AG04449 (cell line): ENCODE measurements around the gene UNC93A.
"Not testable (repeated sequence)": the region's sequence is repeated elsewhere in the genome, so short reads cannot be mapped to it uniquely, and the experiment has no call there.

Experiments
- CTCF ChIA-PET: fragments of 350-600 bp; formaldehyde crosslinking; extraction: SDS; loops from one replicate; lab custom pipeline; 2021; ENCODE audit warnings: antibody characterized with exemption; lab: Yijun Ruan, JAX
- POLR2A ChIA-PET: fragments of 400-600, 350-600 bp; formaldehyde crosslinking; extraction: SDS; loops from one replicate; lab custom pipeline; 2020; ENCODE audit warnings: antibody characterized with exemption, inconsistent platforms; lab: Yijun Ruan, JAX
- DNase-seq: peaks from one replicate; pipeline ENCODE4 v3.0.0-alpha.2; 2010; ENCODE audit warnings: low read depth, low spot score
- H3K4me3 ChIP-seq: 2 replicates; pipeline ENCODE4 v1.5.1; 2011; ENCODE audit warnings: low read depth, mild to moderate bottlenecking, control low read depth, low read length
- TF ChIP-seq, protein P1 (sequence below): IDR thresholded peaks from one replicate; pipeline ENCODE4 v1.5.1; 2011; ENCODE audit warnings: mild to moderate bottlenecking, moderate library complexity, low read length, control low read depth, inconsistent platforms; ENCODE audit not compliant: insufficient read depth; ENCODE audit errors: missing control alignments

The UNC93A gene

DNA sequence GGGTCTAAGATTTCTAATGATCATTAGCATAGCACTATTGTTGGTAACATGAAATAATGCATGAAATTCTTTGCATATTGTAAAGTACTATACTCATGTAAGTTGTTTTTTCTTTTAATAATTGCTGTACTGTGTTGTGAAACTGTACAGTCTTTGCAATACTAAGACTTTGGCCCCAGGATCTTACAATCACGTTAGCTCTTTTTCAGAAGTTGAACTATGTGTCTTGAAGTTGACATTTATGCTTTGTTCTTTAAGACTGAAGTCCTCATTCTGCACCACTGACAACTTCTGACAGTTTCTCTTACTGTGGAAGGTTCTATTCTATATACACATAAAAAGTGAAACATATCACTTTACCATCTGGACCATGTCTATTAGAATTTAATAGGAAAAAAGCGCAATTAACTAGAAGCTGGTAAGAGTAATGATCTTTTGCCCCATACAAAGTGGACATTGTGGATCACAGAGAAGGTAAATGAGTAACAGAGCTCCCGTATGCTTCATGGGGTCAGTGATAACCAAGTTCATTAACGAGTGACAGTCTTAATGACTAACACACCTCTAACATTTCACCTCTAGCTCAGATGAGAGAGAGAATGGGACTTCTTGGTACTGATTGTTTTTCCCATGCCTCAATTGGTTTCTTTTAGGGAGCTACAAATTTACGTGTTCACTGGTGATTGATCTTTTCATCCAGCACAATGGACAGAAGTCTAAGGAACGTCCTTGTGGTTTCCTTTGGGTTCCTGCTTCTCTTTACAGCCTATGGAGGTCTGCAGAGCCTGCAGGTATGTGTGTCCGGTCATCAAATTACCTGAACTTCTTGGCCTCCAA lies at the start of gene UNC93A:
Gene UNC93A (plus strand): TSS at position 530 of the 837 bp plus-strand sequence. CDS start 175 bp downstream, at position 705.
- TF ChIP-seq, protein P1, sequence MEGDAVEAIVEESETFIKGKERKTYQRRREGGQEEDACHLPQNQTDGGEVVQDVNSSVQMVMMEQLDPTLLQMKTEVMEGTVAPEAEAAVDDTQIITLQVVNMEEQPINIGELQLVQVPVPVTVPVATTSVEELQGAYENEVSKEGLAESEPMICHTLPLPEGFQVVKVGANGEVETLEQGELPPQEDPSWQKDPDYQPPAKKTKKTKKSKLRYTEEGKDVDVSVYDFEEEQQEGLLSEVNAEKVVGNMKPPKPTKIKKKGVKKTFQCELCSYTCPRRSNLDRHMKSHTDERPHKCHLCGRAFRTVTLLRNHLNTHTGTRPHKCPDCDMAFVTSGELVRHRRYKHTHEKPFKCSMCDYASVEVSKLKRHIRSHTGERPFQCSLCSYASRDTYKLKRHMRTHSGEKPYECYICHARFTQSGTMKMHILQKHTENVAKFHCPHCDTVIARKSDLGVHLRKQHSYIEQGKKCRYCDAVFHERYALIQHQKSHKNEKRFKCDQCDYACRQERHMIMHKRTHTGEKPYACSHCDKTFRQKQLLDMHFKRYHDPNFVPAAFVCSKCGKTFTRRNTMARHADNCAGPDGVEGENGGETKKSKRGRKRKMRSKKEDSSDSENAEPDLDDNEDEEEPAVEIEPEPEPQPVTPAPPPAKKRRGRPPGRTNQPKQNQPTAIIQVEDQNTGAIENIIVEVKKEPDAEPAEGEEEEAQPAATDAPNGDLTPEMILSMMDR = no peak
- no peak for DNase-seq
- H3K4me3 ChIP-seq = no peak within 1 kb of the TSS
- POLR2A ChIA-PET = no interaction called here
- CTCF ChIA-PET = interaction anchor here (0.7 to 1.8 kb wide), 2 partner anchors 88 to 517 kb away, joined by 3 to 8 read pairs; no protein-coding TSS in a partner anchor

DNA sequence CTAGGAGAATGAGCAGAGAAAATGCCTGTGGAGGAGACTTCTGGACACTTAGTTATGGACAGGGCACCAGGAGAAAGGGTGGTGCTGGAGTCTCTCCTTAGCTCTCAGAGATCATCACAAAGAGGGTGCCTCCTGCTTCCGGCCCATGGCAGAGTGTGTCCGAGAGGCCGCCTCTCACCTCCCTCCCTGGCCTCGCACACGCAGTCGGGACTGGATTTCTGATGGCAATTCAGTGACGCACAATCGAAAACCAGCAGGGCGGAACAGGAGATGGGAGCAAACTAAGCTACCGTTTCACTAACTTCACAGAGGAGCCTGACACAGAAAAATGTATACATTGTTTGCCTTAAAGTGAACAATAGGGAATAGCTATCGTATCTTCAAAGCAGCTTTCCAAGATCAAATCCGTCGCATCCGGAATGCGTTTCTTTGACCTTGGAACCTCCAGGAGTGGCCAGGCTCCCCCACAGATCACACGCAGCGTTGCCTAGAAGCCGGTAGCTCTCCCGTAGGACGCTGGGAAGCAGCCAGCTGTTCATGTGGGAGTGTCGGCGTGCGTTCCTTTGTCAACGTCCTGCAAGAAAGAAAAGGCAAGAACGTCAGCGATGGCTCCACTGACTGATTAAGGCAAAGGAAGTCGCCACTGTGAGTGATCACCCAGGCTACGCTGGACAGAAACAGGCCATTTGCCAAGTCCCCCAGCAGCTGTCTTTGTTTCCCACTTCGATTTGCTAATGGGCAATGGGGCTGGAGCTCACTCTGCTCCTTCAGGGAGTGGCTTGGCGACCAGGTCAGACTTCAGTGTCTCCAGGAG lies 49.6 kb upstream of the UNC93A start:
- POLR2A ChIA-PET, DNase-seq, H3K4me3 ChIP-seq, CTCF ChIA-PET: not testable (repeated sequence)

DNA sequence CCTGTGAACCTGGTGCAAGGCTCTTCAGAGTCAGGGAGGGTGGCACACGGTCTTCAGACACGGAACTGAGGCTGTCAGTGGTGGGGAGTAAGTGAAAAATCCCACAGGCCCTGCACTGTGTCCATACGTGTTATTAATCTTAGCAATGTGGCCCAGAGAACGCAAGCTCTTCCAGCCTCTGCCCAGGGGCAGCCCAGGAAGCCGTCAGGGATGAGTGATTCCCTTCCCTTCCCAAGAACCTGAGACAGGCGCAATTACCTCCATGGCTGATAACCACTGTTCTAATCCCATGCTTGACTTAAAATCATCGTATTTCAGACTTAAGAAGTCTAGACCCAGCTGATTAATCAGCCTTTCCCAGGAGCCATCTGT lies 49.0 kb upstream of the UNC93A start:
- CTCF ChIA-PET, POLR2A ChIA-PET: not testable (repeated sequence)

DNA sequence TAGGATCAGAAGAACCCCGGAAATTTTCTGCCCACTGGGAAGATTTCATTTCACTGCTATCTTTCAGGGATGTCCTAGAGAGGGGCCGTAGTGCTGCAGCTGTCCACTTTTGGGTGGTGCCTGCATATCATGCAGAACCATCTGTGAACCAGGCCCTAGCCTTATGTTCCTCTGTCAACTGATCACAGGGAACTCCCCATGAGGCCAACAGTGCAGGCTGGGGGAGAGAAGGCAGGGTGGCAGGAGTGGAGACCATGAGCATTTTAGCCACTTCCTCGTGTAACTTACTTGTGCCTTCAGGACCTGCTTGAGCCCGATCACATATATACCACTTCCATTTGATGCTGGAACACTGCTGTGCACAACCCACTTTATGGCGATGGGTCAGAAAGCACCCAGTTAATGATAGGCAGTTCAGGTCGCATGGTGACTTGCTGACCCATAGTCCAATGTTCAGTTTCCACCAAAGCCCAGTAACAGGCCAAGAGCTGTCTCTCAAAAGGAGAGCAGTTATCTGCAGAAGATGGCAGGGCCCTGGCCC lies 48.5 kb upstream of the UNC93A start:
- CTCF ChIA-PET, POLR2A ChIA-PET, DNase-seq, H3K4me3 ChIP-seq: not testable (repeated sequence)

More for the DNA sequence above, 49.0 kb upstream of the UNC93A start:
- not testable (repeated sequence) for DNase-seq, H3K4me3 ChIP-seq

GRCh38 chr6:167244064-167244960 lies 46.8 kb upstream of the UNC93A start:
- ChIA-PET POLR2A (no interaction called here), CTCF (interaction anchor here (0.6 kb wide), 1 partner anchor 469 kb away, joined by 3 read pairs; no protein-coding TSS in a partner anchor)
- H3K4me3 ChIP-seq = no peak overlapping the region
- no peak for DNase-seq
- TF ChIP-seq, protein P1 = no peak

GRCh38 chr6:167244991-167245390 lies 46.1 kb upstream of the UNC93A start:
- CTCF ChIA-PET = interaction anchor here (0.6 kb wide), 1 partner anchor 470 kb away, joined by 3 read pairs; no protein-coding TSS in a partner anchor
- TF ChIP-seq, protein P1 = no peak

DNA sequence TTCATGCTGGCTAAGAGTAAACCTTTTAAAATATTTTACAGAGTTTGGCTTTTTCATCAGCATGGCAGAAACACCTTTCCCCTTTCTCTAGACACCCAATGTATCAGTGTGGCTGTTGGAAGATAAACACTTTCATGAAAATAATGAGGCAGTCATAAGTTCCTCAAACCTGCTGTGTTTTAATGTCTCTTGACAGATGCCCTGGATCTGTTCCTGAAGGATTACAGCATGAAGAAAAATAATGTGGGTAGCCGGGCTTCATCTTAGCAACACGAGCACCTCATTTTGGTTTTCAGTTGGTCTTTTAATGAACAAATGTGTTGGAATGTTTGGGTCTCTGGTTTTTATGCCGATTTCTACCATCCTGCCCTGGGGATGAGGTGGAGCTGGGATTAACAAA lies 45.5 kb upstream of the UNC93A start:
- TF ChIP-seq, protein P1 = no peak
- ChIA-PET POLR2A (no interaction called here), CTCF (no interaction called here)
- DNase-seq = no peak
- no peak overlapping the region for H3K4me3 ChIP-seq

More at GRCh38 chr6:167244991-167245390, 46.1 kb upstream of the UNC93A start:
- no peak for DNase-seq
- no peak overlapping the region for H3K4me3 ChIP-seq
- POLR2A ChIA-PET = no interaction called here
